ENCODE results near the gene NARS2. TPM values are rescaled to one million over a fixed set of nuclear protein-coding genes. Genes with fewer than 3 reads are reported as not detected.

NARS2 gene
- total and polyA plus RNA-seq, 9 of the 15 experiments (the other 6 are each of a cell fraction or from before 2014, with no cell fraction given): 26.8 to 48.0 (median 34.2) TPM

- ChIA-PET POLR2A (interaction anchor here (0.6 to 1.2 kb wide), 2 partner anchors 32 to 119 kb away, joined by 3 to 4 read pairs; no protein-coding TSS in a partner anchor), CTCF (ENCODE audit: low intra/inter-chr PET ratio) (no interaction called here)
- H3K4me1 ChIP-seq (replicated peaks in 1 of 2; ENCODE audit: control insufficient read depth in 2 of 2, insufficient read depth in 2 of 2, low read length in 2 of 2): peaks cover 20 to 44% of the 10 kb centered on the region in 2 experiments
- DNase-seq (ENCODE audit: extremely low read depth in 1 of 4, low spot score in 3 of 4) (peak in 1 of 4 experiments; percentile 55), FAIRE-seq (peak; percentile 72), ATAC-seq (peak; percentile 8; the same call in 1 of the 3 replicates)
- H3K36me3 ChIP-seq (ENCODE audit: control insufficient read depth, insufficient read depth, low read length): no peaks in the 10 kb centered on the region; the same call in 2 of the 3 replicates
- BruUV-seq (replicated peaks): no TSS peak
- H3K9me1 ChIP-seq (ENCODE audit: control insufficient read depth, insufficient read depth, low read length): no peaks in the 10 kb centered on the region
- H3K9me3 ChIP-seq (replicated peaks; ENCODE audit: control insufficient read depth, insufficient read depth, low read depth, low read length): no peaks in the 10 kb centered on the region
- no peak overlapping the region for H3K4me3 ChIP-seq
- in situ Hi-C loops (cut with MboI): no loop called here
- H3K27ac ChIP-seq (ENCODE audit: extremely low read depth, low read depth, low read length): peak overlapping the region; percentile 24
- whole genome bisulfite sequencing (ENCODE audit: insufficient coverage, low coverage, missing lambda C conversion rate): 18% methylated on average over 7 of the region's 7 CpGs
- peak overlapping the region; percentile 59; the same call in 1 of the 2 replicates for H3K4me2 ChIP-seq (ENCODE audit: insufficient read depth, low read length)
- H3K27me3 ChIP-seq (ENCODE audit: control insufficient read depth in 2 of 2, insufficient read depth in 2 of 2, low read length in 2 of 2): no peaks in the 10 kb centered on the region
- H2AFZ ChIP-seq (ENCODE audit: low read depth, low read length): peak overlapping the region; percentile 49
- H3K9ac ChIP-seq (ENCODE audit: insufficient read depth in 1 of 2, low read depth in 2 of 2, low read length in 2 of 2): peak overlapping the region in 1 of 2 experiments; percentile 21; a peak in 1 of 4 replicates
- intact Hi-C loops (cut with micrococcal nuclease): no loop called here
- H3K79me2 ChIP-seq (ENCODE audit: control insufficient read depth, insufficient read depth, low read length): no peaks in the 10 kb centered on the region
- H4K20me1 ChIP-seq (replicated peaks; ENCODE audit: control insufficient read depth, insufficient read depth, low read length): no peaks in the 10 kb centered on the region
- TF ChIP-seq NR2F6 (CRISPR knock-in tag; IDR thresholded peaks at IDR 0.05): no peak
- no peak for TF ChIP-seq TGIF2 (CRISPR knock-in tag; IDR thresholded peaks at IDR 0.05)
- no peak for TF ChIP-seq NR4A1 (CRISPR knock-in tag; IDR thresholded peaks at IDR 0.05)
- peak; percentile 77 for TF ChIP-seq NR4A1 (tag; IDR thresholded peaks at IDR 0.05)
- no peak for TF ChIP-seq SIRT6 (IDR thresholded peaks at IDR 0.05; ENCODE audit: low read depth, low read length)
- TF ChIP-seq NR1H2 (CRISPR knock-in tag; IDR thresholded peaks at IDR 0.05): no peak
- TF ChIP-seq RHOXF2B (CRISPR knock-in tag; conservative IDR thresholded peaks at IDR 0.05): no peak
- TF ChIP-seq RUNX1 (IDR thresholded peaks at IDR 0.05; ENCODE audit: low read depth): no peak
- peak; percentile 50; the same call in 1 of the 2 replicates for TF ChIP-seq PTRF (tag; IDR thresholded peaks at IDR 0.05)
- no peak for TF ChIP-seq TRIM28 (IDR thresholded peaks at IDR 0.05)
- peak; percentile 88 for TF ChIP-seq SMARCA4 (IDR thresholded peaks at IDR 0.05)
- no peak for TF ChIP-seq ZNF354B (CRISPR knock-in tag; IDR thresholded peaks at IDR 0.05)
- TF ChIP-seq MAFK (IDR thresholded peaks at IDR 0.05; ENCODE audit: low read length): peak; percentile 97
- no peak for TF ChIP-seq CREM (IDR thresholded peaks at IDR 0.05; ENCODE audit: low read depth)
- TF ChIP-seq NKRF (IDR thresholded peaks at IDR 0.05; ENCODE audit: borderline replicate concordance): no peak
- TF ChIP-seq ARID1B (IDR thresholded peaks at IDR 0.05): peak; percentile 77
- TF ChIP-seq LEF1 (IDR thresholded peaks at IDR 0.05): 0 out of 2 replicates have a peak, but pooled peaks have one; percentile 63
- TF ChIP-seq PKNOX1 (IDR thresholded peaks at IDR 0.05): 0 out of 2 replicates have a peak, but pooled peaks have one; percentile 6
- peak in 1 of 2 experiments; percentile 38 for TF ChIP-seq NCOA2 (IDR thresholded peaks at IDR 0.05; ENCODE audit: partially characterized antibody in 2 of 2)
- 0 out of 2 replicates have a peak, but pooled peaks have one; percentile 65 for TF ChIP-seq ZNF197 (CRISPR knock-in tag; IDR thresholded peaks at IDR 0.05; ENCODE audit: low read depth)
- TF ChIP-seq MEF2D (tag; conservative IDR thresholded peaks at IDR 0.05; ENCODE audit: low read depth): 0 out of 2 replicates have a peak, but pooled peaks have one; percentile 41
- TF ChIP-seq NFE2L1 (tag; IDR thresholded peaks at IDR 0.05; ENCODE audit: borderline replicate concordance, low read depth): peak; percentile 99
Measured at GRCh38 chr11:78424334-78425270, 150.1 kb downstream of the NARS2 start.

All from K562 (cell line).